Prostate gland (tissue), 2 donors: ENCODE results near the gene SLC35B1. TPM values are rescaled to one million over a fixed set of nuclear protein-coding genes. Genes with fewer than 3 reads are reported as not detected.

ENCODE experiments used
- DNase-seq: peaks from one replicate; pipeline ENCODE4 v3.0.0-alpha.2; 2019; ENCODE audit warnings: low spot score
- H3K27ac ChIP-seq, 2 donors: fragments of 200-600 bp; sonication (generic); 2 replicates each; pipeline ENCODE4 v1.5.1; 2017 to 2019
- H3K27me3 ChIP-seq: fragments of 200-600 bp; sonication (generic); replicated peaks from 2 replicates; pipeline ENCODE4 v1.5.1; 2019; ENCODE audit not compliant: insufficient read depth
- H3K36me3 ChIP-seq, 2 donors: fragments of 200-600 bp; sonication (generic); 1 replicate in 1 of 2; 2 replicates in 1 of 2; pipeline versions ENCODE4 v1.5.1 to v1.8.1; 2017 to 2019
- H3K4me1 ChIP-seq: fragments of 200-600 bp; sonication (generic); replicated peaks from 2 replicates; pipeline ENCODE4 v1.5.1; 2019
- H3K4me3 ChIP-seq, 2 donors: fragments of 200-600 bp; sonication (generic); 2 replicates each; pipeline ENCODE4 v1.5.1; 2017 to 2019
- H3K9me3 ChIP-seq: fragments of 200-600 bp; sonication (generic); 2 replicates; pipeline ENCODE4 v1.5.1; 2017
- POLR2A ChIP-seq: fragments of 450-650 bp; IDR thresholded peaks from one replicate; pipeline ENCODE4 v1.6.1; 2016; ENCODE audit warnings: antibody characterized with exemption, mild to moderate bottlenecking
- POLR2AphosphoS5 ChIP-seq: sonication (generic); formaldehyde crosslinking; IDR thresholded peaks from one replicate; pipeline ENCODE4 v1.6.1; 2017; ENCODE audit warnings: antibody characterized with exemption
- WGBS: methylation state at CpG from one replicate; pipeline ENCODE4 v1.1.5; 2018; 5-methylcytosine and 5-hydroxymethylcytosine counted together
- intact Hi-C: fragments of 100-400 bp; cut with DNase I; formaldehyde crosslinking; loops from one replicate; pipeline ENCODE4 v1.14.2; 2022
- total RNA-seq, 2 donors: library from RNA; depleted of rRNA; stranded (reverse); fragments of >200 nt; gene quantifications; one replicate each; pipeline ENCODE4 v1.1.0, GENCODE V29; 2016
- TF ChIP-seq, protein P1 (sequence below), 4 experiments: fragments of 200-600 bp in 2 of 4; fragments of 450-650 bp in 2 of 4; sonication (generic) in 2 of 4; IDR thresholded peaks; 1 replicate in 3 of 4; 2 replicates in 1 of 4; pipeline ENCODE4 v1.5.1; 2016 to 2019; ENCODE audit warnings: antibody characterized with exemption in 4 of 4, mild to moderate bottlenecking in 2 of 4, moderate library complexity in 2 of 4

The SLC35B1 gene
- total RNA-seq, 2 donors from 2014 or later: 31.0 to 81.0 TPM

DNA sequence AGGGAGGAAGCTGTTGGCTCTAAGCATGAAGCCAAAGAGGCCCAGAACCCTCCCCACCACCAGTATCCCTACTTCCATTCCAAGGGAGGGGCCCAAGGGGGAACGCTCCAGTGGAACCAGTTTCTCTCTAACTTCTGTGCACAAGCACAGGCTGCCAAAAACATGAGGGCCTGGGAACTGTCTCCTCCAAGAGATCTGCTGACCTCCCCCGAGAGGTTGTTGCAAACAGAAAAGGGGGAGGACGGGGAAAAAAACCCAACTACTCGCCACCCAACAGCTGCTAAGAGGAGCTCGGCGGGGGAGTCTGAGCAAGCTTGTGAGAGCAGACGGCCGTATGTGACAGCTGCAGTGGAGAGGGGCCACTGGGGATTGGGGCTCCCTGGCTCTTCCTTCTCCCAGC is 15.7 kb upstream of the SLC35B1 start:
- no peak for DNase-seq
- Histone ChIP-seq H3K4me1 (peaks cover 11% of the 10 kb centered on the region), H3K27ac (peak overlapping the region; percentile 35 to 62), H3K27me3 (no peaks in the 10 kb centered on the region), H3K9me3 (no peaks in the 10 kb centered on the region), H3K36me3 (no peaks in the 10 kb centered on the region), H3K4me3 (no peak overlapping the region)
- WGBS: 20% methylated on average over 8 of the region's 8 CpGs
- TF ChIP-seq POLR2A (no peak), POLR2AphosphoS5 (no peak)
- TF ChIP-seq, protein P1, sequence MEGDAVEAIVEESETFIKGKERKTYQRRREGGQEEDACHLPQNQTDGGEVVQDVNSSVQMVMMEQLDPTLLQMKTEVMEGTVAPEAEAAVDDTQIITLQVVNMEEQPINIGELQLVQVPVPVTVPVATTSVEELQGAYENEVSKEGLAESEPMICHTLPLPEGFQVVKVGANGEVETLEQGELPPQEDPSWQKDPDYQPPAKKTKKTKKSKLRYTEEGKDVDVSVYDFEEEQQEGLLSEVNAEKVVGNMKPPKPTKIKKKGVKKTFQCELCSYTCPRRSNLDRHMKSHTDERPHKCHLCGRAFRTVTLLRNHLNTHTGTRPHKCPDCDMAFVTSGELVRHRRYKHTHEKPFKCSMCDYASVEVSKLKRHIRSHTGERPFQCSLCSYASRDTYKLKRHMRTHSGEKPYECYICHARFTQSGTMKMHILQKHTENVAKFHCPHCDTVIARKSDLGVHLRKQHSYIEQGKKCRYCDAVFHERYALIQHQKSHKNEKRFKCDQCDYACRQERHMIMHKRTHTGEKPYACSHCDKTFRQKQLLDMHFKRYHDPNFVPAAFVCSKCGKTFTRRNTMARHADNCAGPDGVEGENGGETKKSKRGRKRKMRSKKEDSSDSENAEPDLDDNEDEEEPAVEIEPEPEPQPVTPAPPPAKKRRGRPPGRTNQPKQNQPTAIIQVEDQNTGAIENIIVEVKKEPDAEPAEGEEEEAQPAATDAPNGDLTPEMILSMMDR (IDR thresholded peaks at IDR 0.05): no peak
- intact Hi-C loops: loop anchor here (5.0 kb wide), 1 partner anchor 34 kb away; no protein-coding TSS in a partner anchor

- no peak for DNase-seq
- 94% methylated on average over 3 of the region's 3 CpGs for WGBS
- Histone ChIP-seq H3K4me3 (no peak overlapping the region), H3K27me3 (no peaks in the 10 kb centered on the region), H3K9me3 (no peaks in the 10 kb centered on the region), H3K4me1 (peaks cover 11% of the 10 kb centered on the region), H3K27ac (peak overlapping the region in 1 of 2 donors; percentile 62), H3K36me3 (no peaks in the 10 kb centered on the region)
- intact Hi-C loops: loop anchor here (5.0 kb wide), 1 partner anchor 35 kb away; no protein-coding TSS in a partner anchor
- TF ChIP-seq POLR2AphosphoS5 (no peak), POLR2A (no peak)
- TF ChIP-seq, protein P1 (IDR thresholded peaks at IDR 0.05): no peak
These were observed 14.3 kb upstream of the SLC35B1 start for GRCh38 chr17:49722066-49722465.

GRCh38 chr17:49717371-49717861 is 9.7 kb upstream of the SLC35B1 start:
- intact Hi-C loops: no loop called here
- Histone ChIP-seq H3K36me3 (no peaks in the 10 kb centered on the region), H3K4me1 (no peaks in the 10 kb centered on the region), H3K9me3 (no peaks in the 10 kb centered on the region), H3K27me3 (no peaks in the 10 kb centered on the region), H3K27ac (no peak overlapping the region), H3K4me3 (no peak overlapping the region)
- DNase-seq: no peak
- 82% methylated on average over 10 of the region's 10 CpGs for WGBS
- TF ChIP-seq POLR2A: no peak
- TF ChIP-seq, protein P1 (IDR thresholded peaks at IDR 0.05): no peak
- no peak for TF ChIP-seq POLR2AphosphoS5

DNA sequence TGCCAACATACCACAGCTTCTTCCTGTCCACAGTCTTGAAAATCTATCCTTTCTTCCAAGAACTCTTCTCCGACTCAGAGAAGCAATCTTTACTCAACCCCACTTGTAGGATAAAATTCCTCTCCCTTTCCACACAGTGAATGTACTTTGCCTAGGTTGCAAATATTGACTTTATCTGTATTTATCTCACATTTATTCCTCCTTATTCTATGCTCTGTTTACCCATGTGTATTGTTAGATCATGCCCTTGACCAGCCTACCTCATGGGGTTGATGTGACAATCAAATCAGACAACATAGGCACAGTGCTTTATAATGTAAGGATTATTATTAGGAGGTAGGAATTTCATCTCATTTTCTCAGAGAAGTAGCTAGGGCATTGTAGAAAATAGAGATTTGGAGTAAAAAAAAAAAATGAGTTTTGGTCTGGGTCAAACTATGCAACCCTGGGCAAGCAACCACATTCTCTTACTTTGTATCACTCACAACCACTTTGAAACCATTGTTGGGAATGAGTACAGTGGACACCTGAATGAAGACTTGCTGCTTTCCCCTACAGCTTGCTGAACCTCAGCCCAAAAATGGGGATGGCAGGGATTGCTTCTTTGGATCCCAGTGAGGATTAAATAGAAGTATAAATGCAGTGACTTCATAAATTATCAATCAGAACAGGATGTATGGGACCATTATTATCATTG is 9.1 kb upstream of the SLC35B1 start:
- Histone ChIP-seq H3K9me3 (no peaks in the 10 kb centered on the region), H3K4me3 (no peak overlapping the region), H3K27ac (peak overlapping the region in 1 of 2 donors; percentile 17), H3K36me3 (no peaks in the 10 kb centered on the region), H3K4me1 (no peaks in the 10 kb centered on the region), H3K27me3 (no peaks in the 10 kb centered on the region)
- no peak for DNase-seq
- intact Hi-C loops: no loop called here
- no peak for TF ChIP-seq POLR2A
- peak; percentile 22 for TF ChIP-seq POLR2AphosphoS5
- WGBS: 56% methylated on average over 1 of the region's 1 CpG

- DNase-seq: no peak
- 81% methylated on average over 9 of the region's 9 CpGs for WGBS
- no peaks in the 10 kb centered on the region for H3K36me3 ChIP-seq
- H3K27me3 ChIP-seq: no peaks in the 10 kb centered on the region
- H3K27ac ChIP-seq: peak overlapping the region in 1 of 2 donors; percentile 17
- no peaks in the 10 kb centered on the region for H3K9me3 ChIP-seq
- intact Hi-C loops: no loop called here
- no peak overlapping the region for H3K4me3 ChIP-seq
- no peaks in the 10 kb centered on the region for H3K4me1 ChIP-seq
- TF ChIP-seq, protein P1 (IDR thresholded peaks at IDR 0.05): no peak
- no peak for TF ChIP-seq POLR2A
- TF ChIP-seq POLR2AphosphoS5: no peak
These were observed 8.0 kb upstream of the SLC35B1 start for GRCh38 chr17:49715717-49716279.
